ENCODE data around the gene HBG2.
A peak's percentile ranks its signal among the peaks of the same experiment; 100 is the strongest.
"Not testable (repeated sequence)": the region's sequence is repeated elsewhere in the genome, so short reads cannot be mapped to it uniquely, and the experiment has no call there.

Gene HBG2

DNA sequence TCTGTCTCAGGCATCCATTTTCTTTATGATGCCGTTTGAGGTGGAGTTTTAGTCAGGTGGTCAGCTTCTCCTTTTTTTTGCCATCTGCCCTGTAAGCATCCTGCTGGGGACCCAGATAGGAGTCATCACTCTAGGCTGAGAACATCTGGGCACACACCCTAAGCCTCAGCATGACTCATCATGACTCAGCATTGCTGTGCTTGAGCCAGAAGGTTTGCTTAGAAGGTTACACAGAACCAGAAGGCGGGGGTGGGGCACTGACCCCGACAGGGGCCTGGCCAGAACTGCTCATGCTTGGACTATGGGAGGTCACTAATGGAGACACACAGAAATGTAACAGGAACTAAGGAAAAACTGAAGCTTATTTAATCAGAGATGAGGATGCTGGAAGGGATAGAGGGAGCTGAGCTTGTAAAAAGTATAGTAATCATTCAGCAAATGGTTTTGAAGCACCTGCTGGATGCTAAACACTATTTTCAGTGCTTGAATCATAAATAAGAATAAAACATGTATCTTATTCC lies 26.1 kb upstream of the HBG2 start:
- peak; percentile 98 for DNase-seq

DNA sequence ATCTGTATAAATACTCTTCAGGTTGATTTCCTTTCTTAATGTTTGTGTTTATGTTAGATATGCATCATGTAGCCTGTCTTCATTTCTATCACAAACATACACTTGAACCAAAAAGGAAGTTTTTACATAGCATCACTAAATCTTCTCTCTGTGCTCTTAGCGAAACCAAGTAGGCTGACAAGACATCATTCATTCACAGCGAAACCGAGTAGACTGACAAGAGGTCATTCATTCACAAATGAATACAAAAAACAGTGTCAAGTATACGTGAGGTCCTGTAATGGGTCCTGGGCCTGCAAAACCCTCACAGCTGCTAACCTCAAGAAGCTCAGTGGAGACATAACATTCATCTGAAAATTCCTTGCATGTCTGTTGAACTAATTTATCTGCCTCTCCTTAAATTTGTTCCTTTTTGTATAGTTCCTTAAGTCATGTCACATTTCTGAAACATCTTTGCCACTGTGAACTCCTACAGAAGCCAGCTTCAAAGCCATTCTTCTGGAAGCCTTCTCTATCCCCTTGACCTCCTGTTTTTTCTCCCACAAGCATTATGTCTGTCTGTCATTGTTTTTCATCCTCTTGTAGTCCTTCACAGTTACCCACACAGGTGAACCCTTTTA lies 25.0 kb upstream of the HBG2 start:
- DNase-seq: no peak

DNA sequence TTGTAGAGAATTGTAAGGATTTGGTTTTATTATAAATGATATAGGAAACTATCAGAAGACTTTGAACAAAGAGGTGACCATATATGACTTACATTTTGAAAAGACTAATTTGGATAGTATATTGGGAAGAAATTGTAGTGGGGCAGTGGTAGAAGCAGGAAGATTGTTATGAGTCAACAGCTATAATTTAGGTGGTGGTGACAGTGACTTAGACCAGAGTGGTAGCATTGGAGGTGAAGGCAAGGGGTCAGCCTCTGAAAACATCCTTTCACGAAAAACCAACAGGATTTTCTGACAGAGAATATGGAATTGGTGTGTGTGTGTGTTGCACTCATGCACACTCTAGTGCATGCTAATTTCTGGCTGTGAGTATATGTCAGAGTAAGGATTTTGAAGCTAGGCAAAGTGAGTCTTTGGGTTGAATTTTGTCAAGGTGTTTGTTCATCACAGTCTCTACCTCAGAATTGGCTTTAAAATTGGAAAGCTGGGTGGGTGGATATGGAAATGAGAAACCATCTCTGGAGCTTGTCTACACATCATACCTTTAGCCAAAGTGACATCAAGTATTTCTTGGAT lies 23.3 kb upstream of the HBG2 start:
- no peak for DNase-seq

DNA sequence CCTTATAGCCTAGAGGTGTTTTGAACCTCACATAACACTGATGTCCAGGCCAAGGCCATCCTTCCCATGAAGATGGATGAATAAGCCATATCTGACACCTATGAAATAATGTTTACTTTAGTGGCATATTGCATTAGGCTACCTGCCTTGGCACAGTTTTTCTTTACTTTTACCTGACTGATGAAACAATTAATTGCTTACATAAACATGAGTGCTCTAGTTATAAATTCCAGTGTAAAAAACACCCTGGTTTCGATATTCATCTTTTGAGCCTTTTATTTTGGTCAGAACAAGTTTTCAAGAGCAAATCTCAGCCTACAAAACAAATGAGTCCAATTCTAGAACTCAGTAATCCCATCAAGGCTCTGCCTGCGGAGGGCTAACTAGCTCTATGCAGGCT lies 22.1 kb upstream of the HBG2 start:
- DNase-seq: no peak

DNA sequence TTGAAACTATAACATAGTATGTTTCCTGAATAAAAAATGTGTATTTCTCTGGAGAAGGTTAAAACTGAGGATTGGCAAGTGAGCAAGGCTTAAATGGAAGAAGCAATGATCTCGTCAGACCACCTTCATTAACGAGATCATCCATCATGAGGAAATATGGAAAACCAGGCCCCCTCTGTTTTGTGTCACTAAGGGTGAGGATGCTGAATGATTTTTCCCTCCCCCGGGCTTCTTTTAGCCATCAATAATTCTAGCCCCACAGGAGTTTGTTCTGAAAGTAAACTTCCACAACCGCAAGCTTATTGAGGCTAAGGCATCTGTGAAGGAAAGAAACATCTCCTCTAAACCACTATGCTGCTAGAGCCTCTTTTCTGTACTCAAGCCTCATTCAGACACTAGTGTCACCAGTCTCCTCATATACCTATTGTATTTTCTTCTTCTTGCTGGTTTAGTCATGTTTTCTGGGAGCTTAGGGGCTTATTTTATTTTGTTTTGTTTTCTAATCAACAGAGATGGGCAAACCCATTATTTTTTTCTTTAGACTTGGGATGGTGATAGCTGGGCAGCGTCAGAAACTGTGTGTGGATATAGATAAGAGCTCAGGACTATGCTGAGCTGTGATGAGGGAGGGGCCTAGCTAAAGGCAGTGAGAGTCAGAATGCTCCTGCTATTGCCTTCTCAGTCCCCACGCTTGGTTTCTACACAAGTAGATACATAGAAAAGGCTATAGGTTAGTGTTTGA lies 21.0 kb upstream of the HBG2 start:
- no peak for DNase-seq

DNA sequence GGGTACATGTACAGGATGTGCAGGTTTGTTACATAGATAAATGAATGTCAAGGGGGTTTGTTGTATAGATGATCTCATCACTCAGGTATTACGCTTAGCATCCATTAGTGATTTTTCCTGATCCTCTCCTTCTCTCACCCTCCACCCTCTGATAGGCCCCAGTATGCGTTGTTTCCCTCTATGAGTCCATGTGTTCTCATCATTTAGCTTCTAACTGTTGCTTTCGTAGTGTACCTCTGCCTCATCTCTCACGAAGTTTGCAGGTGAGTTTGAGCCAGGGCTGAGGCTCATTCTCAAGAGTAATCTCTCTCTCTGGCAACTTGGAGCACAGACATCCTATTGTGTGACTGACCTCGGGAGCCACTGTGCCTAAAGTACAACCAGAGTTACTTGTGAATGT lies 19.8 kb upstream of the HBG2 start:
- no peak for DNase-seq

DNA sequence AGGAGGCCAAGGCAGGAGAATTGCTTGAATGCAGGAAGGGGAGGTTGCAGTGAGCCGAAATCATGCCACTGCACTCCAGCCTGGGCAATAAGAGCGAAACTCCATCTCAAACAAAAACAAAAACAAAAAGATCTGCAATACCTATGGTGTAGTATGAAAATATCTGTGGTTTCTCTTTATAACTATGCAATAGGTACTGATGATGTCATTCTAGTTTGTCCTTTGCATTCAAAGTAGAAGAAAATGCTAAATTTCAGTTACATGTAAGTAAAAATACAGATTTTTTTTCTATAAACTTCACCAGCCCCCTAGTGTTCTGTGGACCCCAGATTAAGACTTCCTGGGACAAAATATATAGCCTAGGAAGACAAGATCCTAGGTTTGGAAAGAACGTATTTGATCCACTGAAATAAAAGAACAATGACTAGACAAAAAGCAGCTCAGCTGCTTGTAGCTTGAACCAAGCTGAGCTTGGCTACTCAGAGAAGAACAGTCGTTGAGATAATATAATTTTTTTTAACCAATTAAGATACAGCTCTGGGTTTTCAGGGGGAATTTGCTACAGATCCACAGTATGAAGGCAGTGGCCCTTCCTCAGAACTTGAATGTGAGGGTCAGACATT lies 17.9 kb upstream of the HBG2 start:
- no peak for DNase-seq

DNA sequence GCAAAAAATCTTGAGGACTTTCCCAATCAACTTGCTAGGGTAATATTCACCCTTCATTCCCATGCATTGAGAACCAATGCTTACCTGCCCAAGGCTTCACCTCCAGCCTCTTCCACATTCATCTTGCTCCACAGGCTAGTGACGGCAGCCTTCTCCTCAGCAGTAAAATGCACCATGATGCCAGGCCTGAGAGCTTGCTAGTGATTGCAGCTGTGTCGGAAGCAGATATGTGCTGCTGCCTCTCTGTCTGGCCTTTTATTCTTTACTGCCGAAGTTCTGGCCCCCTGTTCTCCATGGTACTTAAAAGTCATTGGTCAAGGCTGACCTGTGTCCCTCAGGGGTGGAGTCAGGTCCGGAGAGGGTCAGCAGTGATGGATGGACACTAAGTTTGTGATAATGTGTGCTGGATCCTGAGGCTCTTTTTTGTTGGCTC lies 15.2 kb upstream of the HBG2 start, which contains the start of gene HBE1:
TSS of gene HBE1 (minus strand) at position 231 of the 433 bp plus-strand sequence. CDS start at position 176, 55 bp downstream.
- no peak for DNase-seq

DNA sequence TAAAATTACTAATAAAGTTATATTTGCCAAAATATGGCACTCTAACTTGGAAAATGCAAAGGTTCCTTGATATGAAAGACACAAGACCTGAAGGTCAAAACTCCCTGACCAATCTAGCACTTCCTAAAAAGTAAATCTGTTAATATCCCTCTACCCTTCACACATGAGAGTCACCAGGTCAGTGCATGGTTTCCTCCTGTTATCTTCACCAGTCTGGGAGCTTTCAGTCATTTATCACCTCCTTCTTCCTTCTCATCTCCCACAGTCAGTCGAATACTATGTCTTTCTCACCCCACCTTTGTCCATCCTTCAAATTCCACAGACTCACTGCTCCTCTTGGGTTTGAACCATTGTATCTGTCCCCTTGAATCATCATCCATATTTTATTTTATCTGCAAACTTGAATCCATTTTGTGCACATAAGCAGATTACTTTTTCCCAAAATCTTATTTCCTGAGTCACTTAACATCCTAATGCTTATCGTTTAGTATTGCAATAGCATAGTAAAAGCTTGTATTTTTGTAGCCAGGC lies 12.5 kb upstream of the HBG2 start:
- no peak for DNase-seq

DNA sequence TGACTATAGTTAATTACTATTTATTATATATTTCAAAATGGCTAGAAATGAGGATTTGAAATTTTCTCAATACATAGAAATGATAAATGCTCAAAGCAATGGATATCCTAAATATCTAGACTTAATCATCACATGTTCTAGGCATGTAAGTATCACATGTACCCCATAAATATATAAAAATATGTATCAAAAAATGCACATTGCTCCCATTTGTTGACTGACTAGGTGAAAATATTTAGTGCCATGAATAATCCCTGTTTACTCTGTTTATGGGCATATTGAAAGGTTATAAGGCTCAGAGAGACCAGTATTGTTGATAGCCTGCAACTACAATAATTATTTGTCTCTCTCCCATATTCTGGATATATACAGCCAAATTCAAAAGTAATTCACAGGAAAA lies 12.0 kb upstream of the HBG2 start:
- no peak for DNase-seq

DNA sequence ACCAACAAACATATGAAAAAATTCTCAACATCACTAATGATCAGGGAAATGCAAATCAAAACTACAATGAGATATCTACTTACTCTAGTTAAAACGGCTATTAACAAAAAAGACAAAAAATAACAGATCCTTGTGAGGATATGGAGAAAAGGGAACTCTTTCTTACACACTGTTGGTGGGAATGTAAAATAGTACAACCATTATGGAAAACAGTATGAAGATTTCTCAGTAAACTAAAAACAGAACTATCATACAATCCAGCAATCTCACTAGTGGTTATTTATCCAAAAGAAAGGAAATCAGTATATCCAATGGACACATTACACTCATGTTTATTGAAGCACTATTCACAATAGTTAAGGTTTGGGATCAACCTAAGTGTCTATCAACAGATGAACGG lies 11.3 kb upstream of the HBG2 start:
- no peak for DNase-seq

DNA sequence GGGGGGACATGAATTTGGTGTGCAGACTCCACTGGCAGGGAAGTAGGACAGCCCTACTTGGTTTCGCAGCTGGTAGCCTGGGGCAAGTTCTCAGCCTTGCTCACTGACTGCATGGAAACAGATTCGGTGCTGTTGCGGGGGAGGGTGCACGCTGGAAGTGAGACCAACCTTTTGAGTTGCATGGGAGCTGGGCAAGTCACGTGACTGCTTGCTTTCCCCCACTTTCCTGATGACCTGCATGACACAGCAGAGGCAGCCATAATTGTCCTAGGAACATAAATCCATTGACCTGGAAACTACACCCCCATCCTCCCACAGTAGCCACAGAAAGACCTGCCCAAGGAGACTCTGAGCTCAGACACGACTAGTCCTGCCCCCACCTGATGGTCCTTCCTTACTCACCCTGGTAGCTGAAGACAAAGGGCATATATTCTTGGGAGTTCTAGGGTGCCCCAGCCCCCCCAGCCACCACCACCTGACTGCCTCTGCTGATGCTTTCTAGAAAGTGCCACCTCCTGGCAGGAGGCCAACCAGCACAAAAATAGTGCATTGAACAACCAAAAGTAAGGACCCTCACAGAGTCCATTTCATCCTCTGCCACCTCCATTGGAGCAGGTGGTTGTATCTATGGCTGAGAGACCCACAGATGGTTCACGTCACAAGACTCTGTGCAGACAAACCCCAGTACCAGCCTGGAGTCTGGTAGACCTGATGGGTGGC lies 4.1 kb upstream of the HBG2 start:
- no peak for DNase-seq

DNA sequence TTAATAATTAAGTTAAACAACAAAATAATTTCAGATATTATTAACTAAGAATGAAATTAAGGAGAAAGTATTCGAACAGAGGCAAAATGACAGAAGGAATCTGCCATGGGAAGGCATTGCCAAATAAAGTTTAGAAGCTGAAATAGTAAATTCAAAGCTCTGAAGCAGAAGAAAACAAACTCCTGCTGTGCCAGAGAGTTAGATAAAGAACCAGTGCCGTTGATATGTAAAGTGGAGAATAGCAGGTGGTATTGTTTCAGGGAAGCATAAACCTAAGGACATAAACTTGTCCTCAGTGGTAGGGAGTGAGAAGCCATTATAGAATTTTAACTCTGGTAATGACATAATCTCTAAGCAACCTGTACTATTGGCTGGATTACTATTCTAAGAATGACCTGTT lies 2.7 kb upstream of the HBG2 start:
- DNase-seq: no peak

DNA sequence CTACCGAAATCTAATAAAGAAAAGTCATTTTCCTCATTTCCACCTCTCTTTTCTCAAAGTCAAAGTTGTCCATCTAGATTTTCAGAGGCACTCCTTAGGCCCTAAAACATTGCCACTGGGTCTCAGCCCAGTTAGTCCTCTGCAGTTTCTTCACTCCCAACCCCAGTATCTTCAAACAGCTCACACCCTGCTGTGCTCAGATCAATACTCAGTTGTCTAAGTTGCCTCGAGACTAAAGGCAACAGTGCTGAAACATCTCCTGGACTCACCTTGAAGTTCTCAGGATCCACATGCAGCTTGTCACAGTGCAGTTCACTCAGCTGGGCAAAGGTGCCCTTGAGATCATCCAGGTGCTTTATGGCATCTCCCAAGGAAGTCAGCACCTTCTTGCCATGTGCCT lies 558 bp downstream of the HBG2 start:
- DNase-seq: not testable (repeated sequence)

DNA sequence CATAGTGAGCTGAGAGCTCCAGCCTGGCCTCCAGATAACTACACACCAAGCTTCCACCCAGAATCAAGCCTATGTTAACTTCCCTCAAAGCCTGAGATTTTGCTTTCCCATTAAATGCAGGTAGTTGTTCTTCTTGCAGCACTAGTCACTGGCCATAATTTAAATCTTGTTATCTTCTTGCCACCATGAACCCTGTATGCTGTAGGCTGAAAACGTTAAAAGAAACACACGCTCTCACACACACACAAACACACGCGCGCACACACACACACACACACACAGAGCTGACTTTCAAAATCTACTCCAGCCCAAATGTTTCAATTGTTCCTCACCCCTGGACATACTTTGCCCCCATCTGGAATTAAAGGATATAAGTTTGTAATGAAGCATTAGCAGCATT lies 1.1 kb downstream of the HBG2 start:
- DNase-seq: not testable (repeated sequence)

DNA sequence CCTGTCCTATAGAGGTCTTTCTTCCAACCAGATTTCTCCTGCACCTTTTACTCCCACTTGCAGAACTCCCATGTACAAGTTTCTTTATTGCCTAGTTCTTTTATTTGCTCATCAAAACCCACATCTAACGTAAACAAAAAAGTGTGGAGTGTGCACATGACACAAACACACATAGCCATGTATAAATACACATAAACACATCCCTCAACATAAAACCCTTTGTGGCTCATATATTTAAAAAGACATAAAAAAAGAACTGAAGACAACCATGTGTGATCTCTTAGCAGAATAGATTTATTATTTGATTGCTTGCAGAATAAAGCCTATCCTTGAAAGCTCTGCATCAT lies 1.7 kb downstream of the HBG2 start:
- DNase-seq: no peak

DNA sequence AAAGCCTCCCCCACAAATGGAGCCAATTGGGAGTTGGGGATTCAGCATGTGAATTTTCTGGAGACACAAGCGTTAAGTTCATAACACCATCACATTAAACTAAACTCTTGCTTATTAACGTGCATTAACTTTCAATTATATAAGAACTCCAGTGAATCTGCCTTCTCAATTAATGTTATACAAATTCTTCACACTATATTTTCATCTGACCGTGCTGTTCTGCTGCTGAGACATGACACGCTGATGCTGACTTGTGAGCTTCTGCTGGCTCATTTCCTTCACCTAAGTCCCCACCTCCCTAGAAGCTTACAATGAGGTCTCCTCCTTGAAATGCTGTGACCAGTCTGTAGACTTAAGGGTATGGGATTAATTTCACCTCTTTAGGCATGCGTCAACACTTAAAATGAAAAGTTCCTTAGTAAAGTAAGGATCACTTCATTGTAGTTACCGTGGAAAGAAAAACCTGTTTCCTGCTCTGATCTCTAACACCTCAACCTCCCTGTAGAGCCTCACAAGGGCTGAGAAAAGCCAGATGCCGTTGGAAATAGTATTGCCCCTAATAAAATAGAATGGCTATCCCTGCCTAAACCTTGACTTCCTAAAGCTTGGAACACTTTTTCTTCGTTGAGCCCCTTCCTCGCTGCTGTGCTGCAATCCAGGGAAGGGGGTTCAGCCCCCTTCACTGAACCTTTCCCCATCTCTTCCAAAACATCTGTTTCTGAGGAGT lies 2.2 kb downstream of the HBG2 start:
- DNase-seq: no peak

DNA sequence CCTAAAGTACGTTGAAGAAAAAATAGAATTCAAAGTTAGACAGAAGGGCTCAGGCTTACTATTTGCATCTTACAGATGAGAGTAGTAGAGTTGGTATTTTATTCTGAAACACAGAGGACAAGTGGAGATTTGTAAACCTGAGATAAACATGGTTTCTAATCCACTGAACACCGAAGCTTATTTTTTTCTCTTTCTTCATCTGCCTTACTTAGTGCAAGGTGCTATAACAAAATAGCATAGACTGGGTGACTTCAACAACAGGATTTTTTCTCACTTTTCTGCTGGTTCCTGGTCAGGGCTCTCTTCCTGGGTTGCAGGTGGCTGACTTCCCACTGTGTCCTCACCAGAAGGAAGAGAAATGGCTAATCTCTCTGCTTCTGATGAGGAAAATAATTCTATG lies 2.8 kb downstream of the HBG2 start:
- no peak for DNase-seq

DNA sequence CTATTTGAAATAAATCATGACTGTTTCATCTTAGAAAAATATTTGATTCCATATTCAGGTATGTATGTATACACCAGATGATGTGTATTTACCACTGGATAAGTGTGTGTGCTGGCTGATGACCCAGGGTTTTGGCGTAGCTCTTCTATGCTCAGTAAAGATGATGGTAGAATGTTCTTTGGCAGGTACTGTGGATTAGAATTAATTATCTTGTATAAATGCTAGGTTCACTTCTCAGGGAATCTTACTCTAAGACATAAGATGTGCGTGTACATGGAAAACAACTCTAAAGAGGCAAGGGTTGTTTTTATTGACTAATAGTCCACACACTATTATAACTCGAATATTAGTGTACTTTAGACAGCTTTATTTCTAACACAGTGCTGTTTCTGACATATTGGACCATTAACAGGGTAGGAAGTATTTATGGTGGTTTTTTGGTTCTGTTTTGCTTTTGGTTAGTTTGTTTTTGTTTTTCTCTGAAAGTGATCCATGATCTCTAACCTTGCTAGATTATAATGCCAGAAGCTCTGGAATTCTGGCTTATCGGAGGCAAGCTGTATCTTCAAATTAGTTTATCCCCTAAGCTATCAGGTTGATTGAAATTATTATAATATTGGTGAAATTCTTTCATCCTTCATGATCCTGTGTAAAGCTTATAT lies 3.9 kb downstream of the HBG2 start:
- DNase-seq: no peak

DNA sequence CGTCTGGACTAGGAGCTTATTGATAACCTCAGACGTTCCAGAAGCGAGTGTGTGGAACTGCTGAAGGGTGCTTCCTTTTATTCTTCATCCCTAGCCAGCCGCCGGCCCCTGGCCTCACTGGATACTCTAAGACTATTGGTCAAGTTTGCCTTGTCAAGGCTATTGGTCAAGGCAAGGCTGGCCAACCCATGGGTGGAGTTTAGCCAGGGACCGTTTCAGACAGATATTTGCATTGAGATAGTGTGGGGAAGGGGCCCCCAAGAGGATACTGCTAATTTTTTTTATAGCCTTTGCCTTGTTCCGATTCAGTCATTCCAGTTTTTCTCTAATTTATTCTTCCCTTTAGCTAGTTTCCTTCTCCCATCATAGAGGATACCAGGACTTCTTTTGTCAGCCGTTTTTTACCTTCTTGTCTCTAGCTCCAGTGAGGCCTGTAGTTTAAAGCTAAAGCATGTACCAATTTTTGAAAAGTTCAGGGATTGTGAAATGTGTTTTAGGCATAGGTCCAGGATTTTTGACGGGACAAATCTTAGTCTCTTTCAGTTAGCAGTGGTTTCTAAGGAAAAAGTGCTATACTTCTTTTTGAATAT lies 4.7 kb downstream of the HBG2 start, which contains the start of gene HBG1:
TSS of gene HBG1 (minus strand) at position 51 of the 590 bp plus-strand sequence. CDS start 53 bp downstream, outside the sequence.
- not testable (repeated sequence) for DNase-seq

DNA sequence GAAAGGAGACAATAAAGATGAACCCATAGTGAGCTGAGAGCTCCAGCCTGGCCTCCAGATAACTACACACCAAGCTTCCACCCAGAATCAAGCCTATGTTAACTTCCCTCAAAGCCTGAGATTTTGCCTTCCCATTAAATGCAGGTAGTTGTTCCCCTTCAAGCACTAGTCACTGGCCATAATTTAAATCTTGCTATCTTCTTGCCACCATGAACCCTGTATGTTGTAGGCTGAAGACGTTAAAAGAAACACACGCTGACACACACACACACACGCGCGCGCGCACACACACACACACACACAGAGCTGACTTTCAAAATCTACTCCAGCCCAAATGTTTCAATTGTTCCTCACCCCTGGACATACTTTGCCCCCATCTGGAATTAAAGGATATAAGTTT lies 6.1 kb downstream of the HBG2 start:
- DNase-seq: not testable (repeated sequence)

Data from DMS53 (cell line).